Panc1 (cell line): Measurements from ENCODE around the gene CLIP3.

Source experiments
- POLR2AphosphoS5 ChIP-seq: IDR thresholded peaks from 2 replicates; pipeline ENCODE4 v1.6.1; 2012; ENCODE audit warnings: mild to moderate bottlenecking, low read depth, low read length, moderate library complexity
- TF ChIP-seq, protein P1 (sequence below): fragments of 450-650 bp; IDR thresholded peaks from 2 replicates; pipeline ENCODE4 v1.5.1; 2017; ENCODE audit warnings: mild to moderate bottlenecking
- TF ChIP-seq, protein P2 (sequence below), 2 experiments: IDR thresholded peaks; 2 replicates each; pipeline ENCODE4 v1.6.1; 2011 to 2012; ENCODE audit warnings: low read depth in 2 of 2, control low read depth in 1 of 2, low read length in 1 of 2, mild to moderate bottlenecking in 1 of 2, moderate library complexity in 1 of 2; ENCODE audit not compliant: insufficient read depth in 1 of 2

GRCh38 chr19:35991731-35992450 is 40.8 kb downstream of the CLIP3 start:
- TF ChIP-seq, protein P1, sequence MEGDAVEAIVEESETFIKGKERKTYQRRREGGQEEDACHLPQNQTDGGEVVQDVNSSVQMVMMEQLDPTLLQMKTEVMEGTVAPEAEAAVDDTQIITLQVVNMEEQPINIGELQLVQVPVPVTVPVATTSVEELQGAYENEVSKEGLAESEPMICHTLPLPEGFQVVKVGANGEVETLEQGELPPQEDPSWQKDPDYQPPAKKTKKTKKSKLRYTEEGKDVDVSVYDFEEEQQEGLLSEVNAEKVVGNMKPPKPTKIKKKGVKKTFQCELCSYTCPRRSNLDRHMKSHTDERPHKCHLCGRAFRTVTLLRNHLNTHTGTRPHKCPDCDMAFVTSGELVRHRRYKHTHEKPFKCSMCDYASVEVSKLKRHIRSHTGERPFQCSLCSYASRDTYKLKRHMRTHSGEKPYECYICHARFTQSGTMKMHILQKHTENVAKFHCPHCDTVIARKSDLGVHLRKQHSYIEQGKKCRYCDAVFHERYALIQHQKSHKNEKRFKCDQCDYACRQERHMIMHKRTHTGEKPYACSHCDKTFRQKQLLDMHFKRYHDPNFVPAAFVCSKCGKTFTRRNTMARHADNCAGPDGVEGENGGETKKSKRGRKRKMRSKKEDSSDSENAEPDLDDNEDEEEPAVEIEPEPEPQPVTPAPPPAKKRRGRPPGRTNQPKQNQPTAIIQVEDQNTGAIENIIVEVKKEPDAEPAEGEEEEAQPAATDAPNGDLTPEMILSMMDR, result no peak
- TF ChIP-seq POLR2AphosphoS5, result no peak
- TF ChIP-seq, protein P2, sequence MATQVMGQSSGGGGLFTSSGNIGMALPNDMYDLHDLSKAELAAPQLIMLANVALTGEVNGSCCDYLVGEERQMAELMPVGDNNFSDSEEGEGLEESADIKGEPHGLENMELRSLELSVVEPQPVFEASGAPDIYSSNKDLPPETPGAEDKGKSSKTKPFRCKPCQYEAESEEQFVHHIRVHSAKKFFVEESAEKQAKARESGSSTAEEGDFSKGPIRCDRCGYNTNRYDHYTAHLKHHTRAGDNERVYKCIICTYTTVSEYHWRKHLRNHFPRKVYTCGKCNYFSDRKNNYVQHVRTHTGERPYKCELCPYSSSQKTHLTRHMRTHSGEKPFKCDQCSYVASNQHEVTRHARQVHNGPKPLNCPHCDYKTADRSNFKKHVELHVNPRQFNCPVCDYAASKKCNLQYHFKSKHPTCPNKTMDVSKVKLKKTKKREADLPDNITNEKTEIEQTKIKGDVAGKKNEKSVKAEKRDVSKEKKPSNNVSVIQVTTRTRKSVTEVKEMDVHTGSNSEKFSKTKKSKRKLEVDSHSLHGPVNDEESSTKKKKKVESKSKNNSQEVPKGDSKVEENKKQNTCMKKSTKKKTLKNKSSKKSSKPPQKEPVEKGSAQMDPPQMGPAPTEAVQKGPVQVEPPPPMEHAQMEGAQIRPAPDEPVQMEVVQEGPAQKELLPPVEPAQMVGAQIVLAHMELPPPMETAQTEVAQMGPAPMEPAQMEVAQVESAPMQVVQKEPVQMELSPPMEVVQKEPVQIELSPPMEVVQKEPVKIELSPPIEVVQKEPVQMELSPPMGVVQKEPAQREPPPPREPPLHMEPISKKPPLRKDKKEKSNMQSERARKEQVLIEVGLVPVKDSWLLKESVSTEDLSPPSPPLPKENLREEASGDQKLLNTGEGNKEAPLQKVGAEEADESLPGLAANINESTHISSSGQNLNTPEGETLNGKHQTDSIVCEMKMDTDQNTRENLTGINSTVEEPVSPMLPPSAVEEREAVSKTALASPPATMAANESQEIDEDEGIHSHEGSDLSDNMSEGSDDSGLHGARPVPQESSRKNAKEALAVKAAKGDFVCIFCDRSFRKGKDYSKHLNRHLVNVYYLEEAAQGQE (IDR thresholded peaks at IDR 0.05; ENCODE audit: insufficient read depth in 1 of 2, low read depth in 2 of 2, low read length in 1 of 2), result no peak
